Measurements from ENCODE around the gene TMEM120B.

GRCh38 chr12:121780429-121780828, 67.9 kb downstream of the TMEM120B start:
- TF ChIP-seq CTCF (conservative IDR thresholded peaks at IDR 0.05; ENCODE audit: low read depth, low read length) (no peak), EZH2 (IDR thresholded peaks at IDR 0.05; ENCODE audit: borderline replicate concordance, low read depth, low read length, poor library complexity, severe bottlenecking) (no peak)

Measured in A673 (cell line).